SK-N-SH treated with all-trans-retinoic acid at 6 μM for 48 hours (cell line): Measurements from ENCODE around the gene PPFIA1.

ENCODE experiments used
- ARNTL ChIP-seq: fragments of 450-650 bp; formaldehyde crosslinking; IDR thresholded peaks from 2 replicates; pipeline ENCODE4 v1.5.0; 2020; ENCODE audit warnings: low read depth, mild to moderate bottlenecking, moderate library complexity, borderline replicate concordance
- OSR1 ChIP-seq: fragments of 250-450 bp; sonication (Bioruptor Pico); IDR thresholded peaks from 2 replicates; pipeline ENCODE4 v1.8.0; 2022; ENCODE audit warnings: moderate library complexity, mild to moderate bottlenecking, inconsistent platforms
- PATZ1 ChIP-seq: fragments of 250-450 bp; sonication (Bioruptor Pico); IDR thresholded peaks from 2 replicates; pipeline ENCODE4 v1.8.0; 2020; ENCODE audit warnings: mild to moderate bottlenecking, moderate library complexity, borderline replicate concordance
- PPARA ChIP-seq: fragments of 250-450 bp; sonication (Bioruptor Pico); IDR thresholded peaks from 2 replicates; pipeline ENCODE4 v1.5.0; 2020; ENCODE audit warnings: mild to moderate bottlenecking, borderline replicate concordance
- TCF4 ChIP-seq: fragments of 250-450 bp; sonication (Bioruptor Pico); IDR thresholded peaks from 2 replicates; pipeline ENCODE4 v1.8.0; 2021; ENCODE audit warnings: mild to moderate bottlenecking, moderate library complexity, borderline replicate concordance
- ZFP3 ChIP-seq: fragments of 250-450 bp; sonication (Bioruptor Pico); IDR thresholded peaks from 2 replicates; pipeline ENCODE4 v1.5.0; 2020; ENCODE audit warnings: mild to moderate bottlenecking, moderate library complexity
- ZFP30 ChIP-seq: fragments of 450-650 bp; formaldehyde crosslinking; IDR thresholded peaks from 2 replicates; pipeline ENCODE4 v1.5.0; 2022; ENCODE audit warnings: mild to moderate bottlenecking, moderate library complexity

DNA sequence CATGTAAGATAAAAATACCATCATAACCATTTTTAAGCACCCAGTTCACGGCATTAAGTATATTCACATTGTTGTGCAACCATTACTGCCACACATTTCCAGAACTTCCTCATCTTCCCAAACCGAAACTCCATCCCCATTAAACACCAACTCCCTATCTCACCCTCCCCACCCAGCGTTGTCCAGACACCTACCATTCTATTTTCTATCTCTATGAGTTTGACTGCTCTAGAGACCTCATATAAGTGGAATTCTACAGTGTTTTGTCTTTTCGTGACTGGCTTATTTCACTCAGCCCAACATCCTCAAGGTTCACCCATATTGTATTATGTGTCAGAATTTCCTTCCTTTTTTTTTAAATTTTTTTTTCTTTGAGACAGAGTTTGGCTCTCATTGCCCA lies 45.2 kb downstream of the PPFIA1 start:
- TF ChIP-seq PPARA (CRISPR knock-in tag), result no peak
- TF ChIP-seq TCF4 (CRISPR knock-in tag), result no peak
- no peak for TF ChIP-seq ZFP3 (CRISPR knock-in tag)
- TF ChIP-seq OSR1 (CRISPR knock-in tag), result no peak
- TF ChIP-seq ZFP30 (CRISPR knock-in tag), result no peak
- no peak for TF ChIP-seq PATZ1 (CRISPR knock-in tag)
- TF ChIP-seq ARNTL (CRISPR knock-in tag), result no peak
